ENCODE measurements around the gene PRAC2. TPM values are rescaled to one million over a fixed set of nuclear protein-coding genes. Genes with fewer than 3 reads are reported as not detected.

PRAC2 gene
- not detected in 2 replicates for polyA plus RNA-seq

GRCh38 chr17:48722915-48723422, at the start of gene PRAC2:
TSS of gene PRAC2 (plus strand) at chr17:48723185. CDS start at chr17:48724411, 1,226 bp downstream.

GRCh38 chr17:48722201-48722907, 631 bp upstream of the PRAC2 start, which contains the start of gene PRAC1:
TSS of gene PRAC1 (minus strand) at chr17:48722518. CDS start at chr17:48722392, 126 bp downstream.

DNA sequence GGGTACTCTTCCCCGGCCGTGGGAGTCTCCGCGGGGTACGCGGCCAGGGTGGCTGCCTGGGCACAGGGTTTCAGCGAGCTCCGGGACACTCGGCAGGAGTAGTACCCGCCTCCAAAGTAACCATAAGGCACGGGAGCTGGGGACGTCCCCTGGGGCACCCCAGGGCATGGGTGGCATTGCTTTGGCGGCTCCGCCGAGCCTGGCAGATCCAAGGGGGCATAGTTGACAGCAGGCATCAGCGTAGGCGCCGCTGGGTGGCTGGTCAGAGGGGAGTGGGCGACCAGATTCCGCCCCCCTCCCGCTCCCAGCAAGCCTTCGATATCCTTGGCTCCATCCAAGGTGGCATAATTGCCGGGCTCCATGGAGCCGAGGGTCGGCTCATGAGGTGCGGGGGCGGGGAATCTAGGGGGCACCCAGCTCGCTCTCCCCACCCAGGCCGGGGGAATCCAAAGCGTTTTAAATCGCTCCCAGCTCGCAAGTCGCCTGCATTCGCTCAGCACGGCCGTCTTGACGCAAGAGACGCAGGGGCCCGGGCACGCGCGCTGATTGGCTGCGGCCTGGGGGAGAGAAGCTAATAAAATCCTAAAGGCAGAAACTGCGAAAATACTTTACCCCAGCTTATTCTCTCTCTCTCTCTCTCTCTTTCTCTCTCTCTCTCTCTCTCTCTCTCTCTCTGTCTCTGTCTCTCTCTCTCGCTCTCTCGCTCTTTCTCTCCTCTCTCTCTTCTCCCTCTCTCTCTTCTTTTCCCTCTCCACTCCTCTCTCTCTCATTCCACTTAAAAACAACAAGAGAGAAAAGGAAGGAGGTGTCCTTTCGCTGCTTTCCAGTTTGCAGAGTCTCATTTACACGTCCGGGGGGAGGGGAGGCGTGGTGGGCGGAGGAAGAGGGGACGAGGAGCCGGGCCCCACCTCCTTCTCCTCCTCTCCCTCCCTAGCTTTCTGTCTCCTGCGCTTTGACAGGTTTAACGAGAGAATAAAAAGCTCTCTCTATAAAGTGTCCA, 5.5 kb downstream of the PRAC2 start, which contains the start of gene HOXB13:
HOXB13 (minus strand) TSS at position 519 of the 1,000 bp plus-strand sequence; CDS start at position 362, 157 bp downstream.

Other genes starting within 250 kb of the PRAC2 start
- not detected in 2 replicates for gene HOXB1, start 192.2 kb upstream of the PRAC2 start, polyA plus RNA-seq
- gene HOXB2, start 178.1 kb upstream of the PRAC2 start, polyA plus RNA-seq, result not detected in 2 replicates
- not detected in 2 replicates for gene HOXB4, start 144.8 kb upstream of the PRAC2 start, polyA plus RNA-seq
- gene HOXB3, start 132.9 kb upstream of the PRAC2 start, polyA plus RNA-seq, result not detected in 2 replicates
- gene HOXB5, start 129.4 kb upstream of the PRAC2 start, polyA plus RNA-seq, result not detected in 2 replicates
- gene HOXB6, start 118.2 kb upstream of the PRAC2 start, polyA plus RNA-seq, result not detected in 2 replicates
- not detected in 2 replicates for gene HOXB7, start 112.2 kb upstream of the PRAC2 start, polyA plus RNA-seq
- gene HOXB8, start 107.9 kb upstream of the PRAC2 start, polyA plus RNA-seq, result not detected in 2 replicates
- not detected in 2 replicates for gene HOXB9, start 96.8 kb upstream of the PRAC2 start, polyA plus RNA-seq
- not detected in 2 replicates for gene PRAC1, start 667 bp upstream of the PRAC2 start, polyA plus RNA-seq
- not detected in 2 replicates for gene HOXB13, start 5.6 kb downstream of the PRAC2 start, polyA plus RNA-seq
- not detected in 2 replicates for gene TTLL6, start 94.0 kb downstream of the PRAC2 start, polyA plus RNA-seq
- 14.3 and 49.5 TPM in 2 replicates for gene CALCOCO2, start 107.8 kb downstream of the PRAC2 start, polyA plus RNA-seq
- 1,346 and 1,481 TPM in 2 replicates for gene ATP5MC1, start 169.6 kb downstream of the PRAC2 start, polyA plus RNA-seq
- 7.0 and 9.4 TPM in 2 replicates for gene UBE2Z, start 185.2 kb downstream of the PRAC2 start, polyA plus RNA-seq
- gene SNF8, start 221.7 kb downstream of the PRAC2 start, polyA plus RNA-seq, result 25.5 and 43.2 TPM in 2 replicates
- not detected in 2 replicates for gene GIP, start 245.4 kb downstream of the PRAC2 start, polyA plus RNA-seq